Measurements from ENCODE around the gene POR. TPM values are rescaled to one million over a fixed set of nuclear protein-coding genes. Genes with fewer than 3 reads are reported as not detected.
A peak's percentile ranks its signal among the peaks of the same experiment; 100 is the strongest.

Gene POR
- total RNA-seq, 1 experiment from 2014 or later: 162 TPM

DNA sequence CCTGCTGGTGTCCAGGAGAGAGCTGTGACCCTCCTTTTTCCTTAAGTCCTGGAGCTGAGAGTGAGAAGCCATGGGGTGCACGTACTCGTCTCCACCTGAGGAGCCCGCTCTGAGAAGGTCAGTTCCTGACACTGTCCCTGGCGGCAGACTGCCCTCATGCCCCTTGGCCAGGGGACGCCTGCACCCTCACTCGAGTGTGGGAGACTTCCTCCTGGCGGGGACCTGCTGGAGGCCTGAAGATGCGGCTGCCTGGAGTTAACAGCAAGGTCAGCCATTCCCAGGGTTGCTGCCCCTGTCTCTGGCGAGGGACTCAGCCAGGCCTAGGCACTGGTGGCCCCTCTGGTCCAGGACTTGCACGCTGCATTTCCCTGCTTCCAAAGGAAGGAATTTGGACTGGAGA lies 53.1 kb downstream of the POR start:
- no TSS peak for BruUV-seq (replicated peaks)
- CTCF ChIA-PET: no interaction called here

DNA sequence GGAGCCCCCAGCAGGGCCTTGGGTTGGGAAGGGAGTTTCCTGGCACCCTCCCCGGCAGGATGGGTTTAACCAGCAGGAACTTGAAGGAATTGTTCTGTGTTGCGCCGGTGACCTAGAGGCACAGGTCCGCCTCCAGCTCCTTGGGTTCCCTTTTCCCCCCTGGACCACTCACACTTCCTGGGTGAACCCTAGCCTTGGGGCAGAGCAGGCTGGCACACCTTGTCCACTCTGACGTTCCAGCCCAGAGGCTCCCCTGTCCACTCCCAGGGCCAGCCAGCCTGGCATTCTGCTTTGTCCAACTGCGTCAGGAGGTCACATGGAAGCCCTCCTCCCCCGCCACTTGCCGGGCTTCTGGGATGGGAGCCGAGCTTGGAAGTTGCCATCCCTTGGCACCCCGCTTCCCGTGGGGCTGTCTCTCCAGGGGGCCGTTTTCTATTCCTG lies 53.6 kb downstream of the POR start:
- no TSS peak for BruUV-seq (replicated peaks)
- no peaks in the 10 kb centered on the region; the same call in none of the 2 replicates for H3K36me3 ChIP-seq (ENCODE audit: control insufficient read depth, insufficient read depth, low read length)
- no peaks in the 10 kb centered on the region for H3K9me3 Mint-ChIP-seq (ENCODE audit: unreplicated experiment)
- no peaks in the 10 kb centered on the region for H3K9me3 ChIP-seq
- CTCF ChIA-PET: no interaction called here
- TF ChIP-seq, protein P1, sequence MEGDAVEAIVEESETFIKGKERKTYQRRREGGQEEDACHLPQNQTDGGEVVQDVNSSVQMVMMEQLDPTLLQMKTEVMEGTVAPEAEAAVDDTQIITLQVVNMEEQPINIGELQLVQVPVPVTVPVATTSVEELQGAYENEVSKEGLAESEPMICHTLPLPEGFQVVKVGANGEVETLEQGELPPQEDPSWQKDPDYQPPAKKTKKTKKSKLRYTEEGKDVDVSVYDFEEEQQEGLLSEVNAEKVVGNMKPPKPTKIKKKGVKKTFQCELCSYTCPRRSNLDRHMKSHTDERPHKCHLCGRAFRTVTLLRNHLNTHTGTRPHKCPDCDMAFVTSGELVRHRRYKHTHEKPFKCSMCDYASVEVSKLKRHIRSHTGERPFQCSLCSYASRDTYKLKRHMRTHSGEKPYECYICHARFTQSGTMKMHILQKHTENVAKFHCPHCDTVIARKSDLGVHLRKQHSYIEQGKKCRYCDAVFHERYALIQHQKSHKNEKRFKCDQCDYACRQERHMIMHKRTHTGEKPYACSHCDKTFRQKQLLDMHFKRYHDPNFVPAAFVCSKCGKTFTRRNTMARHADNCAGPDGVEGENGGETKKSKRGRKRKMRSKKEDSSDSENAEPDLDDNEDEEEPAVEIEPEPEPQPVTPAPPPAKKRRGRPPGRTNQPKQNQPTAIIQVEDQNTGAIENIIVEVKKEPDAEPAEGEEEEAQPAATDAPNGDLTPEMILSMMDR (IDR thresholded peaks at IDR 0.05; ENCODE audit: insufficient read depth in 1 of 2, low read depth in 1 of 2, low read length in 1 of 2, severe bottlenecking in 1 of 2, unreplicated experiment in 1 of 2): no peak
- intact Hi-C loops (cut with micrococcal nuclease; ENCODE audit: unreplicated experiment): no loop called here
- DNase-seq: no peak
- H3K27ac Mint-ChIP-seq (ENCODE audit: unreplicated experiment): no peak overlapping the region
- H3K4me3 Mint-ChIP-seq (ENCODE audit: unreplicated experiment): no peak overlapping the region
- no peaks in the 10 kb centered on the region for H3K27me3 Mint-ChIP-seq (ENCODE audit: insufficient read depth, unreplicated experiment)
- H3K4me3 ChIP-seq (ENCODE audit: low read depth, low read length): no peak overlapping the region
- H3K36me3 Mint-ChIP-seq (ENCODE audit: insufficient read depth, unreplicated experiment): peaks cover 30% of the 10 kb centered on the region
- POLR2A ChIA-PET: no interaction called here
- H3K27me3 ChIP-seq (replicated peaks; ENCODE audit: control insufficient read depth, insufficient read depth, low read length): no peaks in the 10 kb centered on the region
- peaks cover 26% of the 10 kb centered on the region for H3K4me1 Mint-ChIP-seq (ENCODE audit: low read depth, unreplicated experiment)
- H3K4me1 ChIP-seq: peaks cover 10% of the 10 kb centered on the region; the same call in 1 of the 2 replicates

More for the DNA sequence above, 53.1 kb downstream of the POR start:
- no peak overlapping the region for H3K27ac Mint-ChIP-seq (ENCODE audit: unreplicated experiment)
- intact Hi-C loops (cut with micrococcal nuclease; ENCODE audit: unreplicated experiment): no loop called here
- TF ChIP-seq, protein P1 (IDR thresholded peaks at IDR 0.05; ENCODE audit: insufficient read depth in 1 of 2, low read depth in 1 of 2, low read length in 1 of 2, severe bottlenecking in 1 of 2, unreplicated experiment in 1 of 2): no peak
- Histone ChIP-seq H3K9me3 (no peaks in the 10 kb centered on the region), H3K36me3 (ENCODE audit: control insufficient read depth, insufficient read depth, low read length) (no peaks in the 10 kb centered on the region; the same call in none of the 2 replicates), H3K4me1 (peaks cover 10% of the 10 kb centered on the region; the same call in 1 of the 2 replicates), H3K27me3 (replicated peaks; ENCODE audit: control insufficient read depth, insufficient read depth, low read length) (no peaks in the 10 kb centered on the region), H3K4me3 (ENCODE audit: low read depth, low read length) (no peak overlapping the region)
- H3K9me3 Mint-ChIP-seq (ENCODE audit: unreplicated experiment): no peaks in the 10 kb centered on the region
- POLR2A ChIA-PET: no interaction called here
- H3K4me1 Mint-ChIP-seq (ENCODE audit: low read depth, unreplicated experiment): peaks cover 30% of the 10 kb centered on the region
- H3K36me3 Mint-ChIP-seq (ENCODE audit: insufficient read depth, unreplicated experiment): peaks cover 30% of the 10 kb centered on the region
- no peak for DNase-seq
- no peaks in the 10 kb centered on the region for H3K27me3 Mint-ChIP-seq (ENCODE audit: insufficient read depth, unreplicated experiment)
- no peak overlapping the region for H3K4me3 Mint-ChIP-seq (ENCODE audit: unreplicated experiment)

DNA sequence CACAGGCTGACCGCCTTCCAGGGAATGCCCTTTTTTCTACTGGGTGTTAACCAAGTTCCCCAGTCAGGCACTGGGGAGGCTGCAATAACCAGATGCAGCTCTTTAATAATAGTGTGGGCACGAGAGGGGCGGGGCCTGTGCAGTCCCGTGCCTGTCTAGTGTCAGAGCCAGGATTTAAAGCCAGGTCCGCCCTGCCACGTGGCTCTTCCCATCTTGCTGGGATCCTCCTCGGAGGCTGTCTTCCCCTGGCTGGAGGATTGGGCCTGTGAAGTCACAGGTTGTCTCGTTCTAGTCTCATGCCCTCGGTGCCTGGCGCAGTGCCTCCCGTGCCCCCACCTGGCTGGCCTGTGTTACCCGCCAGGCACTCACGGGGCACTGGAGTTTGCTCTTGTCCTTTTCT lies 54.2 kb downstream of the POR start:
- H3K4me1 Mint-ChIP-seq (ENCODE audit: low read depth, unreplicated experiment): peaks cover 25% of the 10 kb centered on the region
- intact Hi-C loops (cut with micrococcal nuclease; ENCODE audit: unreplicated experiment): no loop called here
- TF ChIP-seq, protein P1 (IDR thresholded peaks at IDR 0.05; ENCODE audit: insufficient read depth in 1 of 2, low read depth in 1 of 2, low read length in 1 of 2, severe bottlenecking in 1 of 2, unreplicated experiment in 1 of 2): no peak
- peak overlapping the region; percentile 61 for H3K27ac Mint-ChIP-seq (ENCODE audit: unreplicated experiment)
- Histone ChIP-seq H3K4me1 (peaks cover 10% of the 10 kb centered on the region; the same call in 1 of the 2 replicates), H3K27me3 (replicated peaks; ENCODE audit: control insufficient read depth, insufficient read depth, low read length) (no peaks in the 10 kb centered on the region), H3K4me3 (ENCODE audit: low read depth, low read length) (no peak overlapping the region), H3K36me3 (ENCODE audit: control insufficient read depth, insufficient read depth, low read length) (no peaks in the 10 kb centered on the region; the same call in 1 of the 2 replicates), H3K9me3 (no peaks in the 10 kb centered on the region)
- DNase-seq: no peak
- no peaks in the 10 kb centered on the region for H3K9me3 Mint-ChIP-seq (ENCODE audit: unreplicated experiment)
- CTCF ChIA-PET: no interaction called here
- no TSS peak for BruUV-seq (replicated peaks)
- POLR2A ChIA-PET: no interaction called here
- H3K36me3 Mint-ChIP-seq (ENCODE audit: insufficient read depth, unreplicated experiment): peaks cover 33% of the 10 kb centered on the region
- no peaks in the 10 kb centered on the region for H3K27me3 Mint-ChIP-seq (ENCODE audit: insufficient read depth, unreplicated experiment)
- H3K4me3 Mint-ChIP-seq (ENCODE audit: unreplicated experiment): no peak overlapping the region

Data from Caco-2 (cell line).